Measurements from ENCODE around the gene HSPB6. TPM values are rescaled to one million over a fixed set of nuclear protein-coding genes. Genes with fewer than 3 reads are reported as not detected.

The HSPB6 gene
- polyA plus RNA-seq, 1 donor (not counting 4 experiments of a cell fraction or from before 2014, with no cell fraction given) = not detected

GRCh38 chr19:35755131-35755549 is 1.7 kb downstream of the HSPB6 start:
- Histone ChIP-seq H3K4me2 (ENCODE audit: control insufficient read depth, extremely low read depth, insufficient read depth, low read depth, low read length) (peak overlapping the region; percentile 25), H3K27me3 (ENCODE audit: control insufficient read depth, extremely low read depth, insufficient read depth, low read length) (no peaks in the 10 kb centered on the region), H3K9ac (ENCODE audit: control insufficient read depth, extremely low read depth, insufficient read depth, low read length) (peak overlapping the region; percentile 37), H3K4me1 (ENCODE audit: control insufficient read depth, extremely low read depth, insufficient read depth, low read length) (peaks cover 23% of the 10 kb centered on the region), H4K20me1 (ENCODE audit: control insufficient read depth, extremely low read depth, insufficient read depth, low read length) (no peaks in the 10 kb centered on the region), H3K36me3 (ENCODE audit: control insufficient read depth in 2 of 2, extremely low read depth in 1 of 2, insufficient read depth in 2 of 2, low read length in 2 of 2) (peaks cover 20 to 23% of the 10 kb centered on the region in 2 experiments), H3K4me3 (ENCODE audit: control insufficient read depth in 2 of 3, extremely low read depth in 1 of 3, insufficient read depth in 2 of 3, low read depth in 1 of 3, low read length in 3 of 3) (no peak overlapping the region), H3K9me3 (ENCODE audit: control insufficient read depth, low read depth, low read length) (no peaks in the 10 kb centered on the region), H2AFZ (ENCODE audit: control insufficient read depth, low read length) (no peak overlapping the region), H3K79me2 (ENCODE audit: control insufficient read depth, insufficient read depth, low read length) (peaks cover 19% of the 10 kb centered on the region), H3K9me1 (ENCODE audit: control insufficient read depth, extremely low read depth, insufficient read depth, low read length) (no peaks in the 10 kb centered on the region), H3K27ac (ENCODE audit: control insufficient read depth, insufficient read depth, low read length) (no peak overlapping the region)
- DNase-seq (ENCODE audit: low read depth, low spot score) = no peak
- FAIRE-seq = no peak
- no peak for TF ChIP-seq CTCF (optimal IDR thresholded peaks at IDR 0.05 in 1 of 3, IDR thresholded peaks at IDR 0.05 in 1 of 3, conservative IDR thresholded peaks at IDR 0.05 in 1 of 3; ENCODE audit: extremely low read depth in 1 of 3, insufficient read depth in 2 of 3, low read length in 3 of 3)
- no peak for TF ChIP-seq EZH2 (IDR thresholded peaks at IDR 0.05; ENCODE audit: low read length)
- dilution Hi-C loops (cut with MboI; ENCODE audit: extremely low pct_ligation_motif_present, low sequenced_read_pairs) = no loop called here

- H3K27ac ChIP-seq (ENCODE audit: control insufficient read depth, insufficient read depth, low read length) = no peak overlapping the region
Measured at GRCh38 chr19:35754370-35755130, 2.3 kb downstream of the HSPB6 start.

More at GRCh38 chr19:35754370-35755130, 2.3 kb downstream of the HSPB6 start:
- no peak for FAIRE-seq
- peaks cover 17 to 23% of the 10 kb centered on the region in 2 experiments for H3K36me3 ChIP-seq (ENCODE audit: control insufficient read depth in 2 of 2, extremely low read depth in 1 of 2, insufficient read depth in 2 of 2, low read length in 2 of 2)
- H4K20me1 ChIP-seq (ENCODE audit: control insufficient read depth, extremely low read depth, insufficient read depth, low read length) = no peaks in the 10 kb centered on the region
- DNase-seq (ENCODE audit: low read depth, low spot score) = no peak
- no peak overlapping the region for H3K9ac ChIP-seq (ENCODE audit: control insufficient read depth, extremely low read depth, insufficient read depth, low read length)
- H3K4me1 ChIP-seq (ENCODE audit: control insufficient read depth, extremely low read depth, insufficient read depth, low read length) = peaks cover 21% of the 10 kb centered on the region
- H3K27me3 ChIP-seq (ENCODE audit: control insufficient read depth, extremely low read depth, insufficient read depth, low read length) = no peaks in the 10 kb centered on the region
- peaks cover 20% of the 10 kb centered on the region for H3K79me2 ChIP-seq (ENCODE audit: control insufficient read depth, insufficient read depth, low read length)
- no peak overlapping the region for H3K4me3 ChIP-seq (ENCODE audit: control insufficient read depth in 2 of 3, extremely low read depth in 1 of 3, insufficient read depth in 2 of 3, low read depth in 1 of 3, low read length in 3 of 3)
- no peaks in the 10 kb centered on the region for H3K9me3 ChIP-seq (ENCODE audit: control insufficient read depth, low read depth, low read length)
- H2AFZ ChIP-seq (ENCODE audit: control insufficient read depth, low read length) = no peak overlapping the region
- H3K4me2 ChIP-seq (ENCODE audit: control insufficient read depth, extremely low read depth, insufficient read depth, low read depth, low read length) = no peak overlapping the region
- no peaks in the 10 kb centered on the region for H3K9me1 ChIP-seq (ENCODE audit: control insufficient read depth, extremely low read depth, insufficient read depth, low read length)
- dilution Hi-C loops (cut with MboI; ENCODE audit: extremely low pct_ligation_motif_present, low sequenced_read_pairs) = no loop called here
- TF ChIP-seq CTCF (optimal IDR thresholded peaks at IDR 0.05 in 1 of 3, IDR thresholded peaks at IDR 0.05 in 1 of 3, conservative IDR thresholded peaks at IDR 0.05 in 1 of 3; ENCODE audit: extremely low read depth in 1 of 3, insufficient read depth in 2 of 3, low read length in 3 of 3) = no peak
- TF ChIP-seq EZH2 (IDR thresholded peaks at IDR 0.05; ENCODE audit: low read length) = no peak
